ENCODE data around the gene IL16.

IL16 gene

DNA sequence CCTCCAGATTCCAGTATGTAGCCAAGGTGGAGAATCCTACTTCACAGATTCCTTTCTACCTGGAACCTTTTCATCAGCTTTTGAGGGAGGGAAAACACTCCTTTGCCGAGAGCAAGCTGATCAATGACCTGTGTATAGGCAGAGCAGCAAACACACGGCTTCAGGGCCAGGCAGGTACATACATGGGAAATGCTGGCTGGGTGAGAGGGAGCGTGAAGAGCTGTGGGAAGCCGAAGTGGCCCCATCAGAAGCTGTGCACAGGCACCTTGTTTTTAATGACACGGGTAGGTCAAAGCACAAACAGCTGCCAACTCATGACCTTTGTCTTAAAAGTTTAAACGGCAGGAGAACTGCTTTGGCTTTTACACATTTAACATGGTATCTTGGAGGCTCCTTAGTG is 101.9 kb downstream of the IL16 start:
- H3K4me3 ChIP-seq (ENCODE audit: low read depth, low read length): no peak overlapping the region

DNA sequence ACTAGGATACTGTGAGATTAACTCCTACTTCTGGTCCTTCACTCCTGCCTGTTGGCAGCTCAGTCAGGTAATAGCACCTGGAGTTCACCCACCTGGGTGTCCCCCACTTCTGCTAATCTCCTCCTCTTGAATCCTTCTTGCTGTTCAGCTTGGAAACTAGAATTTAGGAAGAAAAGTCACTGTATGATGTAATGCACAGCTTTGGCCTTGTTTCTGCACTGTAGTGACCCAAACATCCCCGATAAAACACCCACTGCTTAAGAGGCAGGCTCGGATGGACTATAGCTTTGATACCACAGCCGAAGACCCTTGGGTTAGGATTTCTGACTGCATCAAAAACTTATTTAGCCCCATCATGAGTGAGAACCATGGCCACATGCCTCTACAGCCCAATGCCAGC is 102.5 kb downstream of the IL16 start:
- Histone ChIP-seq H3K27ac (no peak overlapping the region), H3K4me1 (peaks cover 3% of the 10 kb centered on the region), H3K79me2 (no peaks in the 10 kb centered on the region), H3K9me3 (ENCODE audit: control insufficient read depth, low read length) (no peaks in the 10 kb centered on the region), H3K9ac (no peak overlapping the region), H3K36me3 (ENCODE audit: control insufficient read depth, insufficient read depth, low read length) (no peaks in the 10 kb centered on the region), H3K27me3 (ENCODE audit: control insufficient read depth, insufficient read depth, low read length) (no peaks in the 10 kb centered on the region), H3K4me2 (ENCODE audit: low read length) (no peak overlapping the region), H2AFZ (no peak overlapping the region), H3K4me3 (ENCODE audit: low read depth, low read length) (no peak overlapping the region)
- TF ChIP-seq, protein P1, sequence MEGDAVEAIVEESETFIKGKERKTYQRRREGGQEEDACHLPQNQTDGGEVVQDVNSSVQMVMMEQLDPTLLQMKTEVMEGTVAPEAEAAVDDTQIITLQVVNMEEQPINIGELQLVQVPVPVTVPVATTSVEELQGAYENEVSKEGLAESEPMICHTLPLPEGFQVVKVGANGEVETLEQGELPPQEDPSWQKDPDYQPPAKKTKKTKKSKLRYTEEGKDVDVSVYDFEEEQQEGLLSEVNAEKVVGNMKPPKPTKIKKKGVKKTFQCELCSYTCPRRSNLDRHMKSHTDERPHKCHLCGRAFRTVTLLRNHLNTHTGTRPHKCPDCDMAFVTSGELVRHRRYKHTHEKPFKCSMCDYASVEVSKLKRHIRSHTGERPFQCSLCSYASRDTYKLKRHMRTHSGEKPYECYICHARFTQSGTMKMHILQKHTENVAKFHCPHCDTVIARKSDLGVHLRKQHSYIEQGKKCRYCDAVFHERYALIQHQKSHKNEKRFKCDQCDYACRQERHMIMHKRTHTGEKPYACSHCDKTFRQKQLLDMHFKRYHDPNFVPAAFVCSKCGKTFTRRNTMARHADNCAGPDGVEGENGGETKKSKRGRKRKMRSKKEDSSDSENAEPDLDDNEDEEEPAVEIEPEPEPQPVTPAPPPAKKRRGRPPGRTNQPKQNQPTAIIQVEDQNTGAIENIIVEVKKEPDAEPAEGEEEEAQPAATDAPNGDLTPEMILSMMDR (IDR thresholded peaks at IDR 0.05): no peak

More for the DNA sequence above, 101.9 kb downstream of the IL16 start:
- H3K27me3 ChIP-seq (ENCODE audit: control insufficient read depth, insufficient read depth, low read length): no peaks in the 10 kb centered on the region
- no peaks in the 10 kb centered on the region for H3K9me3 ChIP-seq (ENCODE audit: control insufficient read depth, low read length)
- H3K4me1 ChIP-seq: no peaks in the 10 kb centered on the region
- no peak overlapping the region for H3K27ac ChIP-seq
- no peak overlapping the region for H3K4me2 ChIP-seq (ENCODE audit: low read length)
- H2AFZ ChIP-seq: no peak overlapping the region
- no peak overlapping the region for H3K9ac ChIP-seq
- TF ChIP-seq, protein P1 (IDR thresholded peaks at IDR 0.05): no peak
- no peaks in the 10 kb centered on the region for H3K79me2 ChIP-seq
- H3K36me3 ChIP-seq (ENCODE audit: control insufficient read depth, insufficient read depth, low read length): no peaks in the 10 kb centered on the region

DNA sequence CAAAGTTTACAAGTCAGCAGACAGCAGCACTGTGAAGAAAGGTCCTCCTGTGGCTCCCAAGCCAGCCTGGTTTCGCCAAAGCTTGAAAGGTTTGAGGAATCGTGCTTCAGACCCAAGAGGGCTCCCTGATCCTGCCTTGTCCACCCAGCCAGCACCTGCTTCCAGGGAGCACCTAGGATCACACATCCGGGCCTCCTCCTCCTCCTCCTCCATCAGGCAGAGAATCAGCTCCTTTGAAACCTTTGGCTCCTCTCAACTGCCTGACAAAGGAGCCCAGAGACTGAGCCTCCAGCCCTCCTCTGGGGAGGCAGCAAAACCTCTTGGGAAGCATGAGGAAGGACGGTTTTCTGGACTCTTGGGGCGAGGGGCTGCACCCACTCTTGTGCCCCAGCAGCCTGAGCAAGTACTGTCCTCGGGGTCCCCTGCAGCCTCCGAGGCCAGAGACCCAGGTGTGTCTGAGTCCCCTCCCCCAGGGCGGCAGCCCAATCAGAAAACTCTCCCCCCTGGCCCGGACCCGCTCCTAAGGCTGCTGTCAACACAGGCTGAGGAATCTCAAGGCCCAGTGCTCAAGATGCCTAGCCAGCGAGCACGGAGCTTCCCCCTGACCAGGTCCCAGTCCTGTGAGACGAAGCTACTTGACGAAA is 103.1 kb downstream of the IL16 start:
- no peak overlapping the region for H3K9ac ChIP-seq
- H3K4me3 ChIP-seq (ENCODE audit: low read depth, low read length): no peak overlapping the region

DNA sequence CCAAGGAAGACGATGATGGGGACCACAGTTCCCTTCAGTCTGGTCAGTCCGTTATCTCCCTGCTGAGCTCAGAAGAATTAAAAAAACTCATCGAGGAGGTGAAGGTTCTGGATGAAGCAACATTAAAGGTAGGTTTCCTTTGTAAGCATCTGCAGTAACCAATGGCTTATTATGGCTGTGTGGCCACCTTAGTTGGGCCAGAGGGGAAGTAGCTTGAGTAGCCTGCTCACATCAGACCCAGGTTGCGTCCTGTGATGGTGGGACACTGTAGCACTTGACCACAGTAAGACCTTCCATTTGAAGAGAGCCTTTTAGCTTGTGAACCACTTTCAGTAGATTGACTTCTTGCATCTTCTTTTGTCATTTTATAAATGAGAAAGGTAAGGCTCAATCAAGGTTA is 104.7 kb downstream of the IL16 start:
- H3K36me3 ChIP-seq (ENCODE audit: control insufficient read depth, insufficient read depth, low read length): no peaks in the 10 kb centered on the region

More for the DNA sequence above, 103.1 kb downstream of the IL16 start:
- Histone ChIP-seq H3K4me2 (ENCODE audit: low read length) (no peak overlapping the region), H3K9me3 (ENCODE audit: control insufficient read depth, low read length) (no peaks in the 10 kb centered on the region), H3K4me1 (peaks cover 8% of the 10 kb centered on the region), H3K27ac (no peak overlapping the region), H3K79me2 (no peaks in the 10 kb centered on the region), H2AFZ (no peak overlapping the region), H3K27me3 (ENCODE audit: control insufficient read depth, insufficient read depth, low read length) (no peaks in the 10 kb centered on the region), H3K36me3 (ENCODE audit: control insufficient read depth, insufficient read depth, low read length) (no peaks in the 10 kb centered on the region)
- TF ChIP-seq, protein P1 (IDR thresholded peaks at IDR 0.05): no peak

More for the DNA sequence above, 104.7 kb downstream of the IL16 start:
- Histone ChIP-seq H3K4me3 (ENCODE audit: low read depth, low read length) (no peak overlapping the region), H3K4me2 (ENCODE audit: low read length) (no peak overlapping the region), H3K27me3 (ENCODE audit: control insufficient read depth, insufficient read depth, low read length) (no peaks in the 10 kb centered on the region), H2AFZ (no peak overlapping the region), H3K79me2 (no peaks in the 10 kb centered on the region), H3K9me3 (ENCODE audit: control insufficient read depth, low read length) (no peaks in the 10 kb centered on the region), H3K4me1 (peaks cover 8% of the 10 kb centered on the region), H3K27ac (no peak overlapping the region), H3K9ac (no peak overlapping the region)
- TF ChIP-seq, protein P1 (IDR thresholded peaks at IDR 0.05): no peak
